GM12878 (cell line): ENCODE results near the gene TXNRD3.

Experiments used
- BCL3 ChIP-seq: IDR thresholded peaks from 2 replicates; pipeline ENCODE4 v1.6.1; 2011; ENCODE audit warnings: borderline replicate concordance, low read depth, mild to moderate bottlenecking, moderate library complexity, low read length; ENCODE audit not compliant: insufficient read depth, poor library complexity, severe bottlenecking
- CTCF ChIP-seq, 3 experiments: IDR thresholded peaks in 2 of 3; conservative IDR thresholded peaks in 1 of 3; 2 replicates each; pipeline ENCODE4 v1.5.1; 2011; ENCODE audit warnings: low read depth in 3 of 3, low read length in 3 of 3, mild to moderate bottlenecking in 3 of 3, control low read depth in 2 of 3, moderate library complexity in 2 of 3, inconsistent platforms in 1 of 3, mixed read lengths in 1 of 3; ENCODE audit not compliant: control insufficient read depth in 2 of 3, insufficient read depth in 1 of 3; ENCODE audit errors: extremely low read depth in 1 of 3
- EGR1 ChIP-seq, 2 experiments: IDR thresholded peaks; 1 replicate in 1 of 2; 2 replicates in 1 of 2; pipeline ENCODE4 v1.6.1; 2011 to 2012; ENCODE audit warnings: low read depth in 2 of 2, low read length in 2 of 2, borderline replicate concordance in 1 of 2, mild to moderate bottlenecking in 1 of 2, moderate library complexity in 1 of 2
- EZH2 ChIP-seq: IDR thresholded peaks from 2 replicates; pipeline ENCODE4 v1.6.1; 2012; ENCODE audit warnings: low read depth, mild to moderate bottlenecking, control low read depth, inconsistent platforms, low read length, borderline replicate concordance; ENCODE audit not compliant: control insufficient read depth
- GABPA ChIP-seq: IDR thresholded peaks from 2 replicates; pipeline ENCODE4 v1.6.1; 2014; ENCODE audit warnings: antibody characterized with exemption, low read depth, mild to moderate bottlenecking, inconsistent platforms
- JUND ChIP-seq: IDR thresholded peaks from 2 replicates; pipeline ENCODE4 v1.6.1; 2012; ENCODE audit warnings: low read depth, mild to moderate bottlenecking, low read length, improper control_type of control experiment, moderate library complexity
- POLR2A ChIP-seq: IDR thresholded peaks from 2 replicates; pipeline ENCODE4 v1.6.1; 2011; ENCODE audit warnings: low read depth, mild to moderate bottlenecking, low read length
- POLR2AphosphoS5 ChIP-seq: IDR thresholded peaks from 2 replicates; pipeline ENCODE4 v1.6.1; 2011; ENCODE audit warnings: mild to moderate bottlenecking, low read length, inconsistent platforms
- SIN3A ChIP-seq: IDR thresholded peaks from 2 replicates; pipeline ENCODE4 v1.6.1; 2012; ENCODE audit warnings: low read depth, low read length, improper control_type of control experiment
- SMAD1 ChIP-seq: fragments of 450-650 bp; IDR thresholded peaks from 2 replicates; pipeline ENCODE4 v1.6.1; 2018; ENCODE audit warnings: mild to moderate bottlenecking, low read depth; ENCODE audit not compliant: partially characterized antibody
- TBL1XR1 ChIP-seq: IDR thresholded peaks from 2 replicates; pipeline ENCODE4 v1.6.1; 2012; ENCODE audit warnings: low read depth, low read length, improper control_type of control experiment

GRCh38 chr3:126654571-126655383 lies at the start of gene TXNRD3:
- no peak for TF ChIP-seq POLR2AphosphoS5
- 0 out of 6 replicates have a peak, but pooled peaks of 1 of the 3 experiments have one; percentile 2 for TF ChIP-seq CTCF (IDR thresholded peaks at IDR 0.05 in 2 of 3, conservative IDR thresholded peaks at IDR 0.05 in 1 of 3; ENCODE audit: control insufficient read depth in 2 of 3, extremely low read depth in 1 of 3, insufficient read depth in 1 of 3, low read depth in 3 of 3, low read length in 3 of 3)
- TF ChIP-seq SIN3A, result no peak
- TF ChIP-seq TBL1XR1, result no peak
- no peak for TF ChIP-seq EGR1 (IDR thresholded peaks at IDR 0.05; ENCODE audit: borderline replicate concordance in 1 of 2, low read depth in 2 of 2, low read length in 2 of 2)
- no peak for TF ChIP-seq BCL3
- TF ChIP-seq GABPA, result no peak
- no peak for TF ChIP-seq SMAD1
- peak; percentile 30; the same call in 1 of the 2 replicates for TF ChIP-seq POLR2A
- no peak for TF ChIP-seq JUND
- no peak for TF ChIP-seq EZH2
